Measurements from ENCODE around the gene TMEM248. TPM values are rescaled to one million over a fixed set of nuclear protein-coding genes. Genes with fewer than 3 reads are reported as not detected.

The TMEM248 gene
- total and polyA plus RNA-seq, 12 donors, result 10.2 to 53.4 (median 43.8) TPM

- intact Hi-C loops (cut with DNase I), result loop anchor here in 2 of 10 donors (5.0 to 10.0 kb wide), 2 partner anchors 72 to 75 kb away; partner anchors contain the start of genes SBDS (in 1 of the 2) and TYW1 (in 1 of the 2)
- Histone ChIP-seq H3K36me3 (peaks cover 0 to 22% (median 0%) of the 10 kb centered on the region in 9 donors), H3K27me3 (no peaks in the 10 kb centered on the region), H3K27ac (peak overlapping the region in 7 of 10 donors; percentile 58 to 93 (median 86)), H3K4me1 (peaks cover 11 to 42% (median 35%) of the 10 kb centered on the region in 9 donors), H3K4me3 (peak overlapping the region; percentile 78 to 99 (median 92)), H3K9me3 (no peaks in the 10 kb centered on the region)
- no peak for TF ChIP-seq CTCF (IDR thresholded peaks at IDR 0.05)
- ATAC-seq (no peak), DNase-seq (no peak)
- WGBS, 2 donors, result 86 to 92% methylated on average over 3 of the region's 3 CpGs
These were observed 769 bp upstream of the TMEM248 start for GRCh38 chr7:66920256-66920655.

- intact Hi-C loops (cut with DNase I), result loop anchor here in 2 of 10 donors (5.0 to 10.0 kb wide), 2 partner anchors 71 to 73 kb away; partner anchors contain the start of genes SBDS (in 1 of the 2) and TYW1 (in 1 of the 2)
- ATAC-seq (peak in 4 of 8 donors; percentile 12 to 53 (median 40)), DNase-seq (peak in 1 of 2 donors; percentile 58)
- no peak for TF ChIP-seq CTCF (IDR thresholded peaks at IDR 0.05)
- Histone ChIP-seq H3K27ac (peak overlapping the region; percentile 25 to 93 (median 80)), H3K9me3 (no peaks in the 10 kb centered on the region), H3K36me3 (peaks cover 0 to 31% (median 0%) of the 10 kb centered on the region in 9 donors), H3K4me1 (peaks cover 13 to 54% (median 39%) of the 10 kb centered on the region in 9 donors), H3K27me3 (no peaks in the 10 kb centered on the region), H3K4me3 (peak overlapping the region; percentile 78 to 99 (median 92))
- 0 to 1% methylated on average over 28 to 47 of the region's 47 CpGs for WGBS, 2 donors
These were observed 432 bp downstream of the TMEM248 start for GRCh38 chr7:66921396-66921917.

- ATAC-seq, result no peak
- intact Hi-C loops (cut with DNase I), result loop anchor here in 2 of 10 donors (5.0 to 10.0 kb wide), 2 partner anchors 70 to 73 kb away; partner anchors contain the start of genes SBDS (in 1 of the 2) and TYW1 (in 1 of the 2)
- peaks cover 13 to 58% (median 39%) of the 10 kb centered on the region in 9 donors for H3K4me1 ChIP-seq
These were observed 977 bp downstream of the TMEM248 start for GRCh38 chr7:66921918-66922486.

More at GRCh38 chr7:66921918-66922486, 977 bp downstream of the TMEM248 start:
- Histone ChIP-seq H3K9me3 (no peaks in the 10 kb centered on the region), H3K4me3 (peak overlapping the region; percentile 78 to 99 (median 92)), H3K27ac (peak overlapping the region in 8 of 10 donors; percentile 77 to 93 (median 84)), H3K36me3 (peaks cover 0 to 31% (median 0%) of the 10 kb centered on the region in 9 donors), H3K27me3 (no peaks in the 10 kb centered on the region)
- WGBS, 2 donors, result 13% methylated on average over 15 of the region's 15 CpGs
- no peak for DNase-seq
- TF ChIP-seq CTCF (IDR thresholded peaks at IDR 0.05), result no peak

Data from heart right ventricle (tissue), 16 donors.